C4-2B (cell line): ENCODE data around the gene CRTC2.
"Not testable (repeated sequence)": the region's sequence is repeated elsewhere in the genome, so short reads cannot be mapped to it uniquely, and the experiment has no call there.

ENCODE experiments used
- H3K27ac ChIP-seq: fragments of 450-650 bp; 2 replicates; pipeline ENCODE4 v1.5.1; 2017
- CTCF ChIP-seq: fragments of 450-650 bp; conservative IDR thresholded peaks from 2 replicates; pipeline ENCODE4 v1.5.1; 2017; ENCODE audit warnings: mild to moderate bottlenecking
- ZFX ChIP-seq: fragments of 450-650 bp; IDR thresholded peaks from 2 replicates; pipeline ENCODE4 v1.6.1; 2017

Gene CRTC2

GRCh38 chr1:153958111-153958960, at the start of gene CRTC2:
TSS of gene CRTC2 (minus strand) at chr1:153958612. CDS start at chr1:153958497, 115 bp downstream.
- H3K27ac ChIP-seq, result peak within 1 kb of the TSS; percentile 83
- peak; percentile 90 for TF ChIP-seq ZFX
- TF ChIP-seq CTCF, result no peak

- no peak overlapping the region for H3K27ac ChIP-seq
- TF ChIP-seq ZFX (no peak), CTCF (no peak)
Measured at GRCh38 chr1:154006136-154006535, 47.7 kb upstream of the CRTC2 start.

- TF ChIP-seq CTCF, result no peak
- no peak for TF ChIP-seq ZFX
Measured at GRCh38 chr1:154000420-154000819, 42.0 kb upstream of the CRTC2 start.

GRCh38 chr1:153996882-153997281, 38.5 kb upstream of the CRTC2 start:
- not testable (repeated sequence) for H3K27ac ChIP-seq

More at GRCh38 chr1:154000420-154000819, 42.0 kb upstream of the CRTC2 start:
- no peak overlapping the region for H3K27ac ChIP-seq

- TF ChIP-seq CTCF (no peak), ZFX (no peak)
- H3K27ac ChIP-seq, result 0 out of 2 replicates have a peak overlapping the region, but pooled peaks have one; percentile 8
Measured at GRCh38 chr1:153995640-153996039, 37.2 kb upstream of the CRTC2 start.

- TF ChIP-seq CTCF, result no peak
- no peak for TF ChIP-seq ZFX
- H3K27ac ChIP-seq, result no peak overlapping the region
Measured at GRCh38 chr1:153995202-153995601, 36.8 kb upstream of the CRTC2 start.

GRCh38 chr1:153991806-153992205, 33.4 kb upstream of the CRTC2 start:
- no peak overlapping the region for H3K27ac ChIP-seq
- TF ChIP-seq ZFX (no peak), CTCF (no peak)
